IPS-15b (cell line): ENCODE measurements around the gene KMT5B.

Source experiments
- H3K27me3 ChIP-seq: one replicate; pipeline ENCODE4 v1.6.1; 2013; ENCODE audit warnings: low read length; ENCODE audit not compliant: control insufficient read depth, insufficient read depth
- H3K36me3 ChIP-seq: one replicate; pipeline ENCODE4 v1.6.1; 2013; ENCODE audit warnings: low read length; ENCODE audit not compliant: control insufficient read depth, insufficient read depth
- H3K4me1 ChIP-seq: one replicate; pipeline ENCODE4 v1.6.1; 2013; ENCODE audit warnings: mild to moderate bottlenecking, low read length; ENCODE audit not compliant: control insufficient read depth, insufficient read depth
- H3K4me3 ChIP-seq: one replicate; pipeline ENCODE4 v1.5.1; 2013; ENCODE audit warnings: low read depth, low read length
- H3K9ac ChIP-seq: one replicate; pipeline ENCODE4 v1.6.1; 2013; ENCODE audit warnings: low read depth, mild to moderate bottlenecking, low read length
- H3K9me3 ChIP-seq: one replicate; pipeline ENCODE4 v1.6.1; 2013; ENCODE audit warnings: mild to moderate bottlenecking, low read length; ENCODE audit not compliant: control insufficient read depth, insufficient read depth

The KMT5B gene

DNA sequence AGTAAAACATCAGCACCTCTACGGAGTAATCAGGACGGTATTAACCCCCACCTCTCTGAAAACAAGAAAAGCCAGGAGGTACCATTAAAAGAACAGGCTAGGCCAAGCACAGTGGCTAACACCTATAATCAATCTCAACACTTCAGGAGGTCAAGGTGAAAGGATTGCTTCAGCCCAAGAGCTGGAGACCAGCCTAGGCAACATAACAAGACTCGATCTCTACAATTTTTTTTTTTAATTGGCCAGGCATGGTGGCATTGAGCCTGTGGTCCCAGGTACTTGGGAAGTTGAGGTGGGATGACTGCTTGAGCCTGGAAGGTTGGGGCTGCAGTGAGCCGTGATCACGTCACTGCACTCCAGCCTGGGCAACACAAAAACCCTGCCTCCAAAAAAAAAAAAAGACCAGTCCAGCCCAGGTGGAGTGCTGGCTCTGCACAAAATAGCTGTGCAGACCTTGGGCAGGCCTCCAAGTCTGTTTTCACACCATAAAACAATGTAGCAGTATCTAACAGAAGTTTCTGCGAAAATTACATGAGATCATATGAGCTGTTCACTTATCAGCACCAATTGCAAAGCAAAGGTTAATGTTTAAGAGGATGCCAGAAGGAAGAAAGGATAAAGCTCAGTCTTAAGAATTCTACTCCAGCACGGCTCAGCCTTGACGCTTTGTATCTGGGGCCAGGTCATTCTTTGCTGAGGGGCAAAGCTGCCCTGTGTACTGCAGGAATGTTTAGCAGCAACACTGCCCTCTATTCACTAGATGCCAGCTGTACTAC lies 106.7 kb downstream of the KMT5B start:
- Histone ChIP-seq H3K27me3 (no peaks in the 10 kb centered on the region), H3K4me1 (peaks cover 4% of the 10 kb centered on the region), H3K36me3 (no peaks in the 10 kb centered on the region), H3K9ac (no peak overlapping the region), H3K4me3 (no peak overlapping the region), H3K9me3 (no peaks in the 10 kb centered on the region)
